ENCODE measurements around the gene PSMD7. TPM values are rescaled to one million over a fixed set of nuclear protein-coding genes. Genes with fewer than 3 reads are reported as not detected.
A peak's percentile ranks its signal among the peaks of the same experiment; 100 is the strongest.

The PSMD7 gene
- total RNA-seq, result 123 TPM
- long read RNA-seq, transcript PSMD7-201 (7 exons, 1,670 nt), result major isoform, 67 of 68 reads
- long read RNA-seq, partial matches to known transcripts, result 1 of 68 reads
- long read RNA-seq, other reads (novel, unspliced or antisense), result 0 of 68 reads

DNA sequence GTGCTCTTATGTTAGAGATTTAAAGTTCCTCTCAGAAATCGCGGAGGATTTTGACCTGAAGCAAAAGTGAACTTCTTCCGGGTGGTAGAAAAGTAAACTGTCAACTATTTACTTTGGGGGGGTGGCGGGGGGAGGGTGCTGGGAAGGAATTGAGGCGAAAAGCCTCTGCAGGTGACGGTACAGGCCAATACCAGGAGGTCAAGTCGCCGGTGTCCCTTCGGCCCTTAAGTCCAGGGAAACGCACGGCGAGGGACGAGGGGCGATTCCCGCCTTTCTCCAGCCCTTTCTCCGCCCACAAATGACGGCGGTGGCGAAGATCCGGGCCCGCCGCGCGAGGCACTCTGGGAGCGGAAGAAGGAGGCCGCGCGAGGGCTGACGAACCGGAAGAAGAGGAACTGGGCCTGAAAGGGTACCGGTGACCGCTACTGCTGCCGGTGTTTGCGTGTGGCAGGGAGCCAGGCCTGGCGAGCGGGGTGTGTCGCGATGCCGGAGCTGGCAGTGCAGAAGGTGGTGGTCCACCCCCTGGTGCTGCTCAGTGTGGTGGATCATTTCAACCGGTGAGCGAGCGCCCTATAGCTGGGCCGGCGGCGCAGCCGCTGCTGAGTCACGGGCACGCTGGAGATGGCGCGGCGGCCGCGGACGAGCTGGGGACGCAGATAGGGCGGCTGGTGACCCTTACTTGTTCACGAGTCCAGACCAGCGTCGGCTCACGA is at the start of gene PSMD7:
Gene PSMD7 (plus strand): TSS at position 383 of the 713 bp plus-strand sequence. CDS start 101 bp downstream, at position 484.
- DNase-seq (ENCODE audit: missing footprints) (peak; percentile 97), ATAC-seq (peak; percentile 97)
- intact Hi-C loops (cut with DNase I), result no loop called here

GRCh38 chr16:74249254-74249653 is 47.4 kb upstream of the PSMD7 start:
- intact Hi-C loops (cut with DNase I), result no loop called here

GRCh38 chr16:74249846-74250245 is 46.8 kb upstream of the PSMD7 start:
- intact Hi-C loops (cut with DNase I), result no loop called here
- DNase-seq (ENCODE audit: missing footprints), result no peak
- ATAC-seq, result no peak

More at GRCh38 chr16:74249254-74249653, 47.4 kb upstream of the PSMD7 start:
- ATAC-seq, result no peak
- no peak for DNase-seq (ENCODE audit: missing footprints)

- DNase-seq (ENCODE audit: missing footprints), result no peak
- intact Hi-C loops (cut with DNase I), result no loop called here
- no peak for ATAC-seq
Observed at GRCh38 chr16:74252329-74252728, 44.3 kb upstream of the PSMD7 start.

DNA sequence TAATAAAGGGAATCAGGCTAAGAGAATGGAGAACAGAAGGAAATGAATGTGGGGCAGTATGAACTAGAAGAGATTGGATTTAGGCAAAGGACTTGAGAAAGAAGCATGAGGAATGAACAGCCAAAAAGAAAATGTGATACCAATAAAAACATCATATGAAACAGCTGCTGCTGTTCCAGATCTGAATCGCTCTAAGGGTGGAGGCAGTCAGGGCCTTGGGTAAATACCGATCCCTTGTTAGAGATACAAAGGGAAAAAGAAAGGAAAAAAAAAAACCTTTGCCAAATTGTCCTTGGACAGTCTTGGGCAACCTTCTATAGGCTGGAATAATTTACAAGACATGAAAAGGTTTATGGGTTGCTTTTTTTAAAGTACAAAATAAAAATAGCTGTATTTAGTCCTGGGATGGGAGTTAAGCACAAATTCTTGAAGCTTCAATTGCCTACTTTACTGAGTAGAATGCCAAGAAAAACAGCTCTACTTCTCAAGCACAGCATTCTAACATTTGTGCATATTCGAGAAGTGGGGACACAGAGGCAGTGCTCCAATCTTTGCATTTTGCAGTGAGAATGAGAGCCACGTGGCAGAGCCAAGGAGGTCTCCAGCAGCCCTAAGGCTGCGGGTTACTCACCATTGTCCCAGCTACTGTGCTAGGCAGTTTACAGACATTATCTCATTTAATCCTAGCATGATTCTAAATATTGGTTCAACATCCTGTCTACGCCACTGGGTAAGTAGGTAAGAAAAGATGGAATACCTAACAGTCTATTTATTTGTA is 43.3 kb upstream of the PSMD7 start:
- ATAC-seq (no peak), DNase-seq (ENCODE audit: missing footprints) (no peak)
- intact Hi-C loops (cut with DNase I), result no loop called here

- no peak for ATAC-seq
- DNase-seq (ENCODE audit: missing footprints), result no peak
- intact Hi-C loops (cut with DNase I), result no loop called here
Observed at GRCh38 chr16:74257061-74257460, 39.6 kb upstream of the PSMD7 start.

DNA sequence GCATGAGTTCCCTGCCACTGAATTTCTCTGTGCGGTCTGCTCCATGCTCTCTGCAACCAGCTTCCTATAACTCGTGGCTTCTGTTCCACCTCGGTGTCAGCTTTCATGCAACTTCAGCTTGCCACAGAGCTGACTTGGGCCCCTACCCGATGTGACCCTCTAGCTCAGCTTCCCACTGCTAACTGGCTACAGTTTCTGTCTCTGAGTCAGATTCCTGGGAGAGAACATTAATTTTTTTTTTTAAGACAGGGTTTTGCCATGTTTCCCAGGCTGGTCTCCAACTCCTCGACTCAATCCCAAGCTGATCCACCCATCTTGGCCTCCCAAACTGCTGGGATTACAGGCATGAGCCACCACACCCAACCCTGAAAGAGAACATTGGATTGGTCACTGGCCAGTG is 35.5 kb upstream of the PSMD7 start:
- no peak for DNase-seq (ENCODE audit: missing footprints)
- no peak for ATAC-seq
- intact Hi-C loops (cut with DNase I), result no loop called here

DNA sequence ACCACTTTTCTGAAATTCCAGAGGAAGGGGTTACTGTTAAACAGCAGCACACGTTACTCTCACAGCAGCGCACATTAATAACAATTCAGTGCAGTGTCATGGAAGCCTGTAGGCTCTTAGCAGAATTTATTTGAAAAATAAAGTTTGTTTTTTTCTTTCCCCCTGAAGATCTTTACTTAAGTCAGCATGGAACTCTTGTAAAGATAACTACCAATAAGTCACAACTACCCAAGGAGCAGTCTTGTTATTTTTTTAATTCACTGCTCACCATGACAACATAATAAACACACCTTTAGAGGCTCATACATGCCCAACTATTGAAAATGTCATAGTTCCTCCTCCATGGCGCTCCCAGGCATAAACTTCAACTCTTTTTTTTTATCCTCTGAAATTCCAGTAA is 31.8 kb upstream of the PSMD7 start:
- ATAC-seq (no peak), DNase-seq (ENCODE audit: missing footprints) (no peak)
- intact Hi-C loops (cut with DNase I), result no loop called here

- ATAC-seq, result no peak
- intact Hi-C loops (cut with DNase I), result no loop called here
- no peak for DNase-seq (ENCODE audit: missing footprints)
Observed at GRCh38 chr16:74268372-74268782, 28.2 kb upstream of the PSMD7 start.

DNA sequence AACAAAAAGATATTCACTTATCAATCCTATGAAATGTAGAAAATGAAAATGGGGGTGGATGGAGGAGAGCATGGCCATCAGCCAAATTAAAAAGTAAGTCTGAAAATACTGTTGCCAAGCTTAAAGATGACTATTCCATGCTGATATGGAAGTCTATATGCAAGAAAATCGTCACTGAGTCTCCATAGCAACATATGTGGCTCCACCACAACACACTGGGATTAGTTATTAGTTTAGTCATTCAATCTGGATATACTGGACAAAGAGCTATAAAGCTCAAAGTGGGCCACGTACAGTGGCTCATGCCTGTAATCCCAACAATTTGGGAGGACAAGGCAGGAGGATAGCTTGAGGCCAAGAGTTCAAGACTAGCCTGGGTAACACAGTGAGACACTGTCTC is 24.7 kb upstream of the PSMD7 start:
- intact Hi-C loops (cut with DNase I), result no loop called here
- ATAC-seq (no peak), DNase-seq (ENCODE audit: missing footprints) (no peak)

DNA sequence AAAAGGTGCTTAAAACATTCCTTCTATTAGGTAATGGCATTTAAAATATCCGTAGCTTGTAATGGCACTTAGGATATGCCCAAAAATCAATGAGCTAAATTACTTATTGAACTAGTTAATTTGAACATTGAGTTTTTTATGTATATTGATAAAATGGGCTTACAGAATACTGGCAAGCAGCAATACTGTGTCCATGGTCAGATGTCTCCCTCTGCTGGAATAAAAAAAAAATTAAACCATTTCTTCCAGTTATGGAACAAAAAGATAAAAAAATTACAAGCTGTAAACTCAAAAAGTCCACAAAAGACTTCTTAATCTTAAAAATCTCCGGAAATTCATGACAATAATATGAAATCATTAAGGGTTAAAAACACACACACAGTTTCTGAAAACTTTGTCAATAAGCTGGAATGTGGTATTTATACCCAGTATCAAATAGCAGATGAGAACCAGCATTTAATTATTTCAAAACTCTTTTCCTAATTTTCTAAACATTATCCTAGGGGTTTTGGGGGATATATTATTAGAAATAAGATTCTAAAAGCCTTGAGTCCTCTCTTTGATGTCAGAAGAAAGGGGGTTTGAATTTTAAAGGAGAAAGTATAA is 21.5 kb upstream of the PSMD7 start:
- DNase-seq (ENCODE audit: missing footprints) (no peak), ATAC-seq (no peak)
- intact Hi-C loops (cut with DNase I), result no loop called here

DNA sequence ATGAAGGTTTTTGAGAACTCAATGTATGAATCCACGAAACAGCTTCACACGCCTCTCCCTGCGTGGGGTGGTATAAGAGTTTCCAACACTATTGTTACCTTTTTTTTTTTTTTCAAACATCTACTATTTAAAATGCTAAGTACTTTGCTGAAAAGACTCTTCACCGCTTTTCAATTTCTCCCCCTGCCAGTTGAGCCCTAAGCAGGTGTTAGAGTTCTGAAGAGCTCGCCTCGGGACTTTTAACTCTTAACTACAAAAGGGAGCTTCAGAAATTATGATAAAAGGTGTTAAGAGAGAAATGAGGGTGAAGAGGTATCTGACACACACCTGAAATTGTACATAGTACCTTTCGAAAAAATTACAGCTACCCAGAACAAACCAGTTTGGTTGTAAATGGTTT is 20.9 kb upstream of the PSMD7 start:
- ATAC-seq, result no peak
- DNase-seq (ENCODE audit: missing footprints), result no peak
- intact Hi-C loops (cut with DNase I), result no loop called here

GRCh38 chr16:74277974-74278373 is 18.6 kb upstream of the PSMD7 start:
- ATAC-seq, result no peak
- intact Hi-C loops (cut with DNase I), result no loop called here
- no peak for DNase-seq (ENCODE audit: missing footprints)

- DNase-seq (ENCODE audit: missing footprints) (no peak), ATAC-seq (no peak)
- intact Hi-C loops (cut with DNase I), result no loop called here
Observed at GRCh38 chr16:74279266-74279665, 17.3 kb upstream of the PSMD7 start.

DNA sequence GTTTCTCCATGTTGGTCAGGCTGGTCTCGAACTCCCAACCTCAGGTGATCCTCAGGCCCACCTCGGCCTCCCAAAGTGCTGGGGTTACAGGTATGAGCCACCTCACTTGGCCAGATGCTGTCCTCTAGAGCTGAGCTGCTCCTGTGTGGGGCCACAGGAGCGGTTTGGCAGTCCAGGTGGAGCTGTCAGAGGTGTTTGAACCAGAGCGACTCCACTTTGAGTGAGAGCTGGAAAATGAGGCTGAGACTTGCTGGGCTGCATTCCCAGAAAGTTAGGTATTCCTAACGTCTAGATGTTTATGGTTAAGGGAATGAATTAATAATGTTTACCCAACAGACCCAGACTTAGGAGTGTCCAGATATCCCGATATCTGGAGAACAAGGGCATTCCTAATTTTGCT is 16.8 kb upstream of the PSMD7 start:
- ATAC-seq (no peak), DNase-seq (ENCODE audit: missing footprints) (no peak)
- intact Hi-C loops (cut with DNase I), result no loop called here

DNA sequence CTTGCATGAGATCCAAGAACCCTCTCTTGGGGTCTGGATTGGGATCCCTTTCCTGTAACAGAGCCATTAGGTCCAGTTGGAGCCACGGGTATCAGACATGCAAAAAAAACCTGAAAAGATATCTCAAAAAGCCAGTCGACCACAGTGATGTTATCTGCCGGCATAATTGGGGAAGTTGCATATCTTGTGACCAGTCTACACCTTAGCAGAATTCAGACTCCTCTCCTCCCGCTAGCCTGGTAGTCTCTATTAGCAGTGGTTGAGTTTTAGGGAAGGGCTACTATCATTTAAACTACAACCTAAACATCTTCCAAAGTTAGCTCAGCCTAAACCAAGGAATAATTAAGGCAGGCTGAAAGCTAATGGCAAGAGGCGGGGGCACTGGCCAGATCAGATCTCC is 16.2 kb upstream of the PSMD7 start:
- ATAC-seq (no peak), DNase-seq (ENCODE audit: missing footprints) (no peak)
- intact Hi-C loops (cut with DNase I), result no loop called here

GRCh38 chr16:74281300-74281699 is 15.3 kb upstream of the PSMD7 start:
- intact Hi-C loops (cut with DNase I), result no loop called here
- ATAC-seq, result no peak

DNA sequence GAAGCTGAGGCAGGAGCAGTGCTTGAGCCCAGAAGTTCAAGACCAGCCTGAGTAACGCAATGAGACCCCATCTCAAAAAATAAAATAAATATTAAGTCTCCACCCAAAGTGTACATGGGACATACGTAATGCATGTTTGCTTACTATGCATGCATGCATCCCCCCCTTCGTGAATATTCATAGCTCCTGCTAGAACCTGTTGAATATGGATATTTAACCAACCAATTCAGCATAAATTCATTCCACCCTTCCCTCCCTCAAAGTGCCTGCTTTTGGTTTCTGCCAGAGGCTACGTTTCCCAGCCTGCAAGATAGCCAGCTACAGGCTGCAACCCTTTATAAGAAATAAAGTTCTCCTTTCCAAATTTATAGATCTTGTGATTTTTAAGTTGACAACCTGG is 12.9 kb upstream of the PSMD7 start:
- ATAC-seq (no peak), DNase-seq (ENCODE audit: missing footprints) (no peak)
- intact Hi-C loops (cut with DNase I), result no loop called here

More at GRCh38 chr16:74281300-74281699, 15.3 kb upstream of the PSMD7 start:
- no peak for DNase-seq (ENCODE audit: missing footprints)

DNA sequence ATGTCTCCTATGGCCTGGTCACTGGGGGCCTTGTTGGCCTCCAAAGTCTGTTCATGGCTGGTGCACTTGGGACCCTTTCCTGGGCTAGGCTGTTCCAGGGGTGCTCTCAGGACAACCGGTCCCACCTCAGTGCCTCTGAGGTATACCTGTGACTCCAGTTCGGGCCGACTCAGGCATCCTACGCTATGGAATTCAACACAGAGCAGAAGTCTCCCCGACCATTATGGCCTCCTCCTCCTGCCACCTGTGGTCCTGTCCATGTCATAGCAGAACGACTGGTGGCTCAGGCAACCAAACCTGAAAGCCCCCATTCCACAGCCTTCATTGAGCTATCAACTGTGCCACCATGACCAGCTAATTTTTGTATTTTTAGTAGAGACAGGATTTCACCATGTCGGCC is 8.5 kb upstream of the PSMD7 start:
- intact Hi-C loops (cut with DNase I), result no loop called here
- DNase-seq (ENCODE audit: missing footprints), result no peak
- ATAC-seq, result no peak

DNA sequence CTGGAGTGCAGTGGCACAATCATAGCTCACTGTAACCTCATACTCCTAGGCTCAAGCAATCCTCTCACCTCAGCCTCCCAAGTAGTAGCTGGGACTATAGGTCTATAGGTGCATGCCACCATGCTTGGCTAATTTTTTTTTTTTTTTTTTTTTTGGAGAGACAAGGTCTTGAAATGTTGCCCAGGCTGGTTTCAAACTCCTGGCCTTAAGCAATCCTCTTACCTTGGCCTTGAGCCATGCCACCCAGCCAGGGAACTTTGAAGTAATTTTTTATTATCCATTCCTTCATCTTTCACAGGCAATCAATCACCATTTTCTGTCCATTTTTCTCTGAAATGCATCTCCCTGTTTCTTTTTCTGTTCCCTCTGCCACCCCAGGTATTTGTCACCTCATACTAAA is 6.3 kb upstream of the PSMD7 start:
- DNase-seq (ENCODE audit: missing footprints), result no peak
- intact Hi-C loops (cut with DNase I), result no loop called here
- ATAC-seq, result no peak
